CD4-positive, alpha-beta T cell (primary cell): ENCODE measurements around the gene TGFB1I1. TPM values are rescaled to one million over a fixed set of nuclear protein-coding genes. Genes with fewer than 3 reads are reported as not detected.

ENCODE experiments used
- ATAC-seq: fragments of 200-7000 bp; cut with Tn5 transposase; one replicate; pipeline ENCODE4 v1.10.0; 2022; ENCODE audit warnings: mild to moderate bottlenecking; ENCODE audit not compliant: poor library complexity
- CTCF ChIA-PET: fragments of 350-600 bp; sonication (Branson Sonifier 250); formaldehyde crosslinking; loops from one replicate; lab custom pipeline; 2021; ENCODE audit warnings: antibody characterized with exemption, inconsistent platforms; lab: Charles Lee
- POLR2A ChIA-PET: fragments of 350-600 bp; sonication (Branson Sonifier 250); formaldehyde crosslinking; loops from one replicate; lab custom pipeline; 2021; ENCODE audit warnings: antibody characterized with exemption, inconsistent platforms; lab: Charles Lee
- DNase-seq, 14 experiments: peaks; one replicate each; pipeline ENCODE4 v3.0.0-alpha.2; 2013 to 2020; ENCODE audit warnings: mixed read lengths in 2 of 14
- H3K27ac ChIP-seq, 2 donors: one replicate each; pipeline versions ENCODE4 v1.5.1 to v1.7.0; 2013; ENCODE audit warnings: low read length in 2 of 2, low read depth in 1 of 2, mild to moderate bottlenecking in 1 of 2
- H3K27me3 ChIP-seq, 2 experiments: 1 replicate in 1 of 2; 2 replicates in 1 of 2; pipeline versions ENCODE4 v1.6.1 to v1.7.0; 2013; ENCODE audit warnings: low read length in 2 of 2, control low read depth in 1 of 2, mild to moderate bottlenecking in 1 of 2, moderate library complexity in 1 of 2; ENCODE audit not compliant: insufficient read depth in 2 of 2, control insufficient read depth in 1 of 2
- H3K36me3 ChIP-seq: one replicate; pipeline ENCODE4 v1.6.1; 2013; ENCODE audit warnings: low read length, control low read depth; ENCODE audit not compliant: insufficient read depth
- H3K4me1 ChIP-seq: one replicate; pipeline ENCODE4 v1.6.1; 2013; ENCODE audit warnings: low read length, control low read depth; ENCODE audit not compliant: insufficient read depth
- H3K4me3 ChIP-seq: one replicate; pipeline ENCODE4 v1.5.1; 2013; ENCODE audit warnings: mild to moderate bottlenecking, low read length, moderate library complexity
- H3K9me3 ChIP-seq, 2 experiments: 1 replicate in 1 of 2; 2 replicates in 1 of 2; pipeline versions ENCODE4 v1.6.1 to v1.7.0; 2013; ENCODE audit warnings: low read length in 2 of 2, mild to moderate bottlenecking in 2 of 2, control low read depth in 1 of 2, moderate library complexity in 1 of 2; ENCODE audit not compliant: control insufficient read depth in 1 of 2, insufficient read depth in 1 of 2
- H3K27ac Mint-ChIP-seq: one replicate; pipeline ENCODE4 v1.8.0; 2020; ENCODE audit warnings: mixed read lengths
- H3K27me3 Mint-ChIP-seq: one replicate; pipeline ENCODE4 v1.8.0; 2021; ENCODE audit warnings: mixed read lengths
- H3K36me3 Mint-ChIP-seq: one replicate; pipeline ENCODE4 v1.8.0; 2021; ENCODE audit warnings: low read depth, mixed read lengths
- H3K4me1 Mint-ChIP-seq: one replicate; pipeline ENCODE4 v1.8.0; 2021; ENCODE audit warnings: low read depth, mixed read lengths
- H3K4me3 Mint-ChIP-seq: one replicate; pipeline ENCODE4 v1.8.0; 2020; ENCODE audit warnings: mild to moderate bottlenecking, mixed read lengths
- H3K9me3 Mint-ChIP-seq: one replicate; pipeline ENCODE4 v1.8.0; 2020; ENCODE audit warnings: mixed read lengths
- CTCF ChIP-seq: fragments of 200-600 bp; IDR thresholded peaks from one replicate; pipeline ENCODE4 v1.8.0; 2022; ENCODE audit warnings: antibody characterized with exemption, mild to moderate bottlenecking
- intact Hi-C, 2 experiments: fragments of 100-400 bp; cut with DNase I in 1 of 2; cut with micrococcal nuclease in 1 of 2; formaldehyde crosslinking; loops; one replicate each; pipeline versions ENCODE4 v1.15.1 to v1.9.0; 2023 to 2025; cut with DNase I, micrococcal nuclease
- total RNA-seq, 174 experiments: library from RNA in 2 of 174; stranded (reverse) in 2 of 174; gene quantifications; one replicate each; pipeline ENCODE4 v1.2.3 and lab custom pipeline; 2021 to 2026

Gene TGFB1I1
- total RNA-seq, 2 experiments from 2014 or later = 0.36 to 0.42 TPM

GRCh38 chr16:31505483-31505882 lies 33.5 kb downstream of the TGFB1I1 start:
- no peaks in the 10 kb centered on the region for H3K27me3 Mint-ChIP-seq
- Histone ChIP-seq H3K27ac (no peak overlapping the region), H3K36me3 (peaks cover 12% of the 10 kb centered on the region), H3K4me1 (peaks cover 40% of the 10 kb centered on the region), H3K27me3 (no peaks in the 10 kb centered on the region), H3K9me3 (no peaks in the 10 kb centered on the region), H3K4me3 (no peak overlapping the region)
- DNase-seq (no peak), ATAC-seq (no peak)
- H3K9me3 Mint-ChIP-seq = no peaks in the 10 kb centered on the region
- H3K36me3 Mint-ChIP-seq = peaks cover 41% of the 10 kb centered on the region
- CTCF ChIA-PET = no interaction called here
- intact Hi-C loops = loop anchor here (5.0 kb wide), 4 partner anchors 192 to 388 kb away; partner anchors contain the start of gene KAT8 (in 1 of the 2)
- H3K4me3 Mint-ChIP-seq = peak overlapping the region; percentile 66
- H3K4me1 Mint-ChIP-seq = peaks cover 60% of the 10 kb centered on the region
- POLR2A ChIA-PET = no interaction called here
- peak overlapping the region; percentile 98 for H3K27ac Mint-ChIP-seq
- no peak for TF ChIP-seq CTCF

GRCh38 chr16:31507617-31507928 lies 35.6 kb downstream of the TGFB1I1 start:
- peak overlapping the region; percentile 98 for H3K27ac Mint-ChIP-seq
- H3K4me3 ChIP-seq = peak overlapping the region; percentile 97
- CTCF ChIA-PET = interaction anchor here (1.0 to 1.3 kb wide), 3 partner anchors 20 to 47 kb away, joined by 3 to 5 read pairs (median 4); no protein-coding TSS in a partner anchor
- H3K27me3 ChIP-seq = no peaks in the 10 kb centered on the region
- H3K36me3 ChIP-seq = peaks cover 11% of the 10 kb centered on the region
- H3K4me3 Mint-ChIP-seq = peak overlapping the region; percentile 94
- peaks cover 37% of the 10 kb centered on the region for H3K36me3 Mint-ChIP-seq
- H3K4me1 ChIP-seq = peaks cover 40% of the 10 kb centered on the region
- POLR2A ChIA-PET = interaction anchor here (0.6 to 3.1 kb wide), 23 partner anchors 8 to 605 kb away, joined by 3 to 49 read pairs (median 6); partner anchors contain the start of genes ARMC5, KAT8, ZNF646 and ZNF668
- H3K9me3 ChIP-seq = no peaks in the 10 kb centered on the region
- H3K4me1 Mint-ChIP-seq = peaks cover 58% of the 10 kb centered on the region
- no peak for TF ChIP-seq CTCF
- intact Hi-C loops = loop anchor here (5.0 kb wide), 4 partner anchors 190 to 390 kb away; partner anchors contain the start of gene KAT8 (in 1 of the 2)
- H3K9me3 Mint-ChIP-seq = no peaks in the 10 kb centered on the region
- H3K27ac ChIP-seq = peak overlapping the region; percentile 79 to 87
- DNase-seq = peak in 1 of 14 experiments; percentile 41
- no peaks in the 10 kb centered on the region for H3K27me3 Mint-ChIP-seq
- ATAC-seq = peak; percentile 21

- peak within 1 kb of the TSS; percentile 94 for H3K4me3 Mint-ChIP-seq
- Histone ChIP-seq H3K4me3 (peak within 1 kb of the TSS; percentile 97), H3K9me3 (no peaks in the 10 kb centered on the region), H3K27me3 (no peaks in the 10 kb centered on the region), H3K27ac (peak within 1 kb of the TSS; percentile 79 to 87), H3K4me1 (peaks cover 40% of the 10 kb centered on the region), H3K36me3 (peaks cover 11% of the 10 kb centered on the region)
- peak; percentile 65 to 89 (median 80) for DNase-seq
- H3K9me3 Mint-ChIP-seq = no peaks in the 10 kb centered on the region
- peaks cover 58% of the 10 kb centered on the region for H3K4me1 Mint-ChIP-seq
- H3K27me3 Mint-ChIP-seq = no peaks in the 10 kb centered on the region
- CTCF ChIA-PET = interaction anchor here (1.0 to 1.3 kb wide), 4 partner anchors 20 to 48 kb away, joined by 3 to 5 read pairs (median 4); no protein-coding TSS in a partner anchor
- H3K27ac Mint-ChIP-seq = peak within 1 kb of the TSS; percentile 98
- TF ChIP-seq CTCF = no peak
- peak; percentile 87 for ATAC-seq
- POLR2A ChIA-PET = interaction anchor here (0.6 to 3.1 kb wide), 26 partner anchors 8 to 606 kb away, joined by 3 to 49 read pairs (median 6); partner anchors contain the start of genes ARMC5, KAT8, ZNF267 and ZNF646
- H3K36me3 Mint-ChIP-seq = peaks cover 33% of the 10 kb centered on the region
- intact Hi-C loops = loop anchor here (1.0 to 5.0 kb wide), 7 partner anchors 20 to 391 kb away; partner anchors contain the start of genes ARMC5 (in 2 of the 2) and KAT8 (in 1 of the 2)
Observed at GRCh38 chr16:31507929-31508705, 36.2 kb downstream of the TGFB1I1 start, which contains the start of gene RUSF1. Gene RUSF1 (minus strand): TSS chr16:31508391. CDS start chr16:31508373, 18 bp downstream.
